GM20431 (cell line): ENCODE data around the gene ADCY2.

Experiments used
- in situ Hi-C: fragments of 300-500 bp; cut with MseI, MboI; formaldehyde crosslinking; loops from one replicate; pipeline ENCODE4 v1.15.0; 2020; ENCODE audit warnings: low sequenced_read_pairs; ENCODE audit not compliant: unreplicated experiment

Gene ADCY2

GRCh38 chr5:7846327-7846726, 450.4 kb downstream of the ADCY2 start:
- in situ Hi-C loops, result no loop called here

- in situ Hi-C loops, result no loop called here
Observed at GRCh38 chr5:7848296-7848695, 452.4 kb downstream of the ADCY2 start.

- in situ Hi-C loops, result no loop called here
Observed at GRCh38 chr5:7849681-7850394, 453.9 kb downstream of the ADCY2 start.

GRCh38 chr5:7850395-7851239, 454.7 kb downstream of the ADCY2 start, which contains the start of gene CFAP90:
TSS of gene CFAP90 (minus strand) at chr5:7851133. CDS start at chr5:7851021, 112 bp downstream.
- in situ Hi-C loops, result no loop called here

GRCh38 chr5:7851240-7851592, 455.3 kb downstream of the ADCY2 start:
- in situ Hi-C loops, result no loop called here

- in situ Hi-C loops, result no loop called here
Observed at GRCh38 chr5:7851617-7852289, 455.8 kb downstream of the ADCY2 start.

- in situ Hi-C loops, result no loop called here
Observed at GRCh38 chr5:7852542-7852941, 456.6 kb downstream of the ADCY2 start.

GRCh38 chr5:7852988-7853387, 457.1 kb downstream of the ADCY2 start:
- in situ Hi-C loops, result no loop called here

GRCh38 chr5:7855611-7856010, 459.7 kb downstream of the ADCY2 start:
- in situ Hi-C loops, result no loop called here

- in situ Hi-C loops, result no loop called here
Observed at GRCh38 chr5:7856855-7857254, 460.9 kb downstream of the ADCY2 start.

GRCh38 chr5:7857361-7857760, 461.4 kb downstream of the ADCY2 start:
- in situ Hi-C loops, result no loop called here

GRCh38 chr5:7857926-7858632, 462.1 kb downstream of the ADCY2 start:
- in situ Hi-C loops, result no loop called here

- in situ Hi-C loops, result no loop called here
Observed at GRCh38 chr5:7866196-7866595, 470.3 kb downstream of the ADCY2 start.

GRCh38 chr5:7867260-7867659, 471.3 kb downstream of the ADCY2 start:
- in situ Hi-C loops, result no loop called here

- in situ Hi-C loops, result no loop called here
Observed at GRCh38 chr5:7868427-7868772, 472.5 kb downstream of the ADCY2 start.

- in situ Hi-C loops, result no loop called here
Observed at GRCh38 chr5:7868773-7869473, 473.0 kb downstream of the ADCY2 start, which contains the start of the genes FASTKD3 and MTRR. TSS of gene FASTKD3 (minus strand) at chr5:7869031. CDS start at chr5:7868083, 948 bp downstream. TSS of gene MTRR (plus strand) at chr5:7869148. CDS start at chr5:7870795, 1,647 bp downstream.

- in situ Hi-C loops, result no loop called here
Observed at GRCh38 chr5:7869474-7870136, 473.7 kb downstream of the ADCY2 start.

GRCh38 chr5:7871653-7872052, 475.7 kb downstream of the ADCY2 start:
- in situ Hi-C loops, result no loop called here

GRCh38 chr5:7872517-7873130, 476.7 kb downstream of the ADCY2 start:
- in situ Hi-C loops, result no loop called here
